CD4-positive, alpha-beta T cell treated with Interleukin-1 beta for 1 hour (primary cell): ENCODE measurements around the gene KPNA2.
"Not testable (repeated sequence)": the region's sequence is repeated elsewhere in the genome, so short reads cannot be mapped to it uniquely, and the experiment has no call there.

Experiments
- DNase-seq, 2 donors: peaks; one replicate each; pipeline ENCODE4 v3.0.0-alpha.2; 2020 to 2022

Gene KPNA2

DNA sequence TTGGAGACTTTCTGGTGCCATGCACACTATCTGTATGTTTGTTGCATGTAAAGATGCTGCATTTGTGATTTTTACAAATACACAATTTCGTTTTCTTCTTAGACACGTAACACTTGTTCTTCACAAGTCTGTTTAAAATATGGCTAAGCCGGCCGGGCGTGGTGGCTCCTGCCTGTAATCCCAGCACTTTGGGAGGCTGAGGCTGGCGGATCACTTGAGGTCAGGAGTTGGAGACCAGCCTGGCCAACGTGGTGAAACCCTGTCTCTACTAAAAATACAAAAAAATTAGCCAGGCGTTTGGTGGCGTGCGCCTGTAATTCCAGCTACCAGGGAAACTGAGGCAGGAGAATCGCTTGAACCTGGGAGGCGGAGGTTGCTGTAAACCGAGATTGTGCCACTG lies 14.7 kb upstream of the KPNA2 start:
- DNase-seq: not testable (repeated sequence)

DNA sequence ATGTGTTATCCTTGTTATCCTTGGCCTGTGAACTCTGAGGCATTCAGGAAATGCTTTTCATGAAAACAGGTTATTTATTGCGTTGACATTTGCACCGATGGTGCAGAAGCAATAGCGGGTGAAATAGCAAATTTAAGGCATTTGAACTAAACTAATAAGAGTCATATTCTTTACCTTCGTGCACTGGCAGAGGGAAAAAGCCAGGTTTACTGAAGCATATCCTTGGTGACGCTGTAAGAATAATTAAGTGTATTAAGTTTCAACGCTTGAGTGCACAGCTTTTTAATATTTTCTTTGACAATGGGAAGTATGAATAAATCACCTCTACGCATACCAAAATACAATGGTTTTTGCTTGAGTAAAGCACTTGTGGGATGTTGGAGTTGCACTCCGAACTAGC lies 13.6 kb upstream of the KPNA2 start:
- DNase-seq: no peak

DNA sequence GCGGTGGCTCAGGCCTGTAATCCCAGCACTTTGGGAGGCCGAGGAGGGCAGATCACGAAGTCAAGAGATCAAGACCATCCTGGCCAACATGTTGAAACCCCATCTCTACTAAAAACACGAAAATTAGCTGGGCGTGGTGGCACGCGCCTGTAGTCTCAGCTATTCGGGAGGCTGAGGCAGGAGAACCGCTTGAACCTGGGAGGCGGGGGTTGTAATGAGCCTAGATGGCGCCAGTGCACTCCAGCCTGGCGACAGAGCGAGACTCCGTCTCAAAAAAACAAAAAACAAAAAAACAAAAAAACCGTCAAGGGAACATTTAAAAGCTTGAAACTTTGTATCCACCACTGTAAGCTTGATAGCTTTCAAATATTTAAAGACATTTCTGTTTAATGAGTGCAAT lies 13.0 kb upstream of the KPNA2 start:
- DNase-seq: not testable (repeated sequence)

DNA sequence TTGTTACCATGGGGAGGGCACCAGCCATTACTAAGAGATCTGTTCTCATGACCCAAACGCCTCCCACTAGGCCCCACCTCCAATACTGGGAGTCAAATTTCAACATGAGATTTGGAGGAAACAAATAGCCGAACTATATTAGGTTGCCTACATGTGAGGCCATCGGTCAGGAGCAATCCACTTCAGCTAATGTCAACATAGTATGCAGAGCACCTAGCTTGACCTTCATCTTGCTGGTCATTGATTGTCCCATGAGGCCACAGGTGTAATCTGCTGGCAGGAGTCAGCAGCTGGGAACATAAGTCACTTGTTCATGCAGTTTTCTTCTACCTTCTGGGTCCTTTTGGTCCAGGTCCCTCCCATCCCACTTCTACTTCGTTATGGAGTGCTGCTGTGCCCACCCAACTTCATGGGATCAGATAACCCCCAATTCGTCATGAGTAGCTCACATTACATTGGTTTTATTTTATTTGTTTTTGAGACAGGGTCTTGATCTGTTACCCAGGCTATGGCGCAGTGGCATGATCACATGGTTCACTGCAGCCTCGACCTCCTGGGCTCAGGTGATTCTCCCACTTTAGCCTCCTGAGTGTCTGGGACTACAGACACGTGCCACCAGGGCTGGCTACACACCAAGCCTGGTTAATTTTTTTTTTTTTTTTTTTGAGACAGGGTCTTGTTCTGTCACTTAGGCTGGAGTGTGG lies 5.9 kb upstream of the KPNA2 start:
- no peak for DNase-seq

DNA sequence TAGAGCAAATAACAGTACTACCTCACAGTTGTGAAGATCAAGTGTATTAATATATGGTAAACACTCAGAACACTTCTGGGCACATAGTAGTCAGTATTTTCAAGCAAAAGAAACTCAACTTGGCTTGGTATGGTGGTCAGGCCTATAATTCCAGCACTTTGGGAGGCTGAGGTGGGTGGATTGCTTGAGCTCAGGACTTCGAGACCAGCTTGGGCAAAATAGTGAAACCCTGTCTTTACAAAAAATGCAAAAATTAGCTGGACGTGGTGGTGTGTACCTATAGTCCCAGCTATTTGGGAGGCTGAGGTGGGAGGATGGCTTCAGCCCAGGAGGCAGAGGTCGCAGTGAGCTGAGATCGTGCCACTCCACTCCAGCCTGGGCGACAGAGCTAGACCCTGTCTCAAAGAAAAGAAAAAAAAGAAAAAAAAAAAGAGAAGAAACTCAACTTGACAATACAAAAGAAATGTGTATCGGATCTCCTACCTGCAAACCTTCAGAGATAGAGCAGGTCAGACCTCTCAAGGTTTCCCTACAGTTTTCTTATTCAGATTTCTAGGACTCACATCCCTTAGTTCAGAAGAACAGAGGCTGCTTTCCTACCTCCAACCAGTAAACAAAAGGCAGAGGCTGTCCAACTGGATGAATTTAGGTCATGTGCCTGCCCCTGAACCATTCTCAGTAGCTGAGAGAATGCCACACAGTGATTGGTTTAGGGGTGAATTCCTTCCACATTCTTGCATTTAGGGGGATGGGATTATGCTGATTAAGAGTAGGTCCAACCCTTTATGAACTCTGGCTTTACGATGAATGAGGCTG lies 1.7 kb upstream of the KPNA2 start:
- DNase-seq: no peak

DNA sequence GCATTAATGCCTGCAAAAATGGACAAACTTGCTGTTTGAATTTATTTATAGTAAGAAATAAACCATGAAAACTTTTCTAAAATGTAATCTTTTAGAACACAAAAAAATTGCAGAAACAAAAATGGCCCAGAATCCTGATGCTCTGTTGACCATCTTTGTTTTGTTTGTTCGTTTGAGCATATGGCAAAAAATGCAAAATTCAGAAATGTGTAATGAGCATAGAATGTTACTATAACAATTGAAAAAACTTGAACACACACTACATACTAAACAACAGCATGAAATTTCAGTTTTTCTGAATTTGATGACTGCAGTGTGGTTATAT lies 1.1 kb upstream of the KPNA2 start:
- no peak for DNase-seq

DNA sequence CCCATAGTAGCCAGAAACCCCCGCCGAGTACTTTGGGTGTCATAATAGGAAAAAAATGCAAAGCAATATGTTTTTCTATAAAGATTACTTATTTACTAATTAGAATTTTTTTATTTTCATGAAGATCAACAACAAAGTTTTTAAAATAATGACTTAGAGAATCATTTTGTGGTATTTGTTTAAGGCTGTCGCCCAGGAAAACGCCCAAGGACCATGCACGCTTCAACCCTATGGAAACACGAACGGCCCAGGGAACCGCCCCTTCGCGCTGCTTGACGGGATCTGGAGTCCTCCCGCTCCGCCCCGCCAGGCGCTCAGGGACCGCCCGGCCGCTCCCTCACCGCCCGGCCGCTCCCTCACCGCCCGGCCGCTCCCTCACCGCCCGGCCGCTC lies 408 bp upstream of the KPNA2 start:
- DNase-seq: no peak

DNA sequence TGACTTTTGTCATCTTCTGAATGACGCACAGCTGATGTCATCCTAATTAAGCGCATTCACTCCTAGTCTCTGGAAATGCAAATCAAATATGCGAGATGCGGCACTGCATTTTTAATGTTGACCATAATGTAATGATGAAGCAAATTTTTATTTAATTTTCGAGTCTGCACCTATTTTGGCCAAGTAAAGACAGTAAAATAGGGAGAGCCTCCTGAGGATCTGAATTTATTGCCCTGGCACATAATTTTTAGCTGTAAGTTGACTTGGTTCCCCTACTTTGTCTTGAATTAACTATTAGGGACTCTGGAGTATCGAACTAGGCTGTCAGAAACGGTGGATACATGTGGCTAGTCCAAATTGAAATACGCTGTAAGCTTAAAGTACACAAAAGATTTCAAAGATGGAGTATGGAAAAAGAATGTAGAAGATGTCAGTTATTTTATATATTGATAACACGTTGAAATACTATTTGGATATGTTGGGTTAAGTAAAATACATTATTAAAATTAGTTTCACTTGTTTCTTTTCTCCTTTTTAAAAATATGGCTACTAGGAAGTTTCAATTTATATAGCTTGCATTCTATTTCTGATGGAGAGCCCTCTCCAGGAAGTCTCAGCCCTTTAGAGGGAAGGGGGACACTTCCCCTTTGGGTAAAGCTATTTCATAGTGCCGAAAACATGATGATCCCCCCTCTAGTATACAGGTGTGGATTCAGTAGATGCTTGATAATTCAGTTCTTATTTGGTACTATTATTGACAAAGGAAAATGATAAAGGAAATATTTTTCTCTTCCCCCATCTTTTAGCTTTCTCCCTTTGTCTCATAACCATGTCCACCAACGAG lies 991 bp downstream of the KPNA2 start:
- DNase-seq: no peak

DNA sequence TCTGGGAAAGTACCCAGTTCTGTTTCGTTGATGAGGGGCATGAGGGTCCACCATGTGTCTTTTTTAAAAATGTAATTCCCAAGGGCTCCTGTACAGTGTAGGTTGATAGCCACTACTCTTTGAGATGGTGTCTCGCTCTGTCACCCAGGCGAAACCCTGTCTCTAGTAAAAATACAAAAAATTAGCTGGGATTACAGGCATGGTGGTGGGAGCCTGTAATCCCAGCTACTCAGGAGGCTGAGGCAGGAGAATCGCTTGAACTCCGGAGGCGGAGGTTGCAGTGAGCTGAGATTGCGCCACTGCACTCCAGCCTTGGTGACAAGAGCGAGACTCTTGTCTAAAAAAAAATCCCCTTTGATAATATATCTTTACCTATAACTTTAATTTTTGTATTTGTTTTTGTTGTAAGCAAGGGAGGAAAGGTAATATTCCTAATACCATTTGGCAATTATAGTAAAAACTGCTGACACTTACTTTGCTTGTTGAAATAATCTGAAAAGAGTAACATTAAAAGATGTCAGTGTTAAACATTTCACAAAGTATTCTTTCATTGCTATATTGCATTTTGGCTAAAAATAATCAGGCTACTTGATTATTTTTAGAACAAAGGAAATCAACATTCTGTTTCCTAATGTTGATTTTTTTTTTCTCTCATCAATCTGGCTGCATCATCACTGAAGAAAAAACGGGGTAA lies 11.8 kb downstream of the KPNA2 start:
- no peak for DNase-seq

DNA sequence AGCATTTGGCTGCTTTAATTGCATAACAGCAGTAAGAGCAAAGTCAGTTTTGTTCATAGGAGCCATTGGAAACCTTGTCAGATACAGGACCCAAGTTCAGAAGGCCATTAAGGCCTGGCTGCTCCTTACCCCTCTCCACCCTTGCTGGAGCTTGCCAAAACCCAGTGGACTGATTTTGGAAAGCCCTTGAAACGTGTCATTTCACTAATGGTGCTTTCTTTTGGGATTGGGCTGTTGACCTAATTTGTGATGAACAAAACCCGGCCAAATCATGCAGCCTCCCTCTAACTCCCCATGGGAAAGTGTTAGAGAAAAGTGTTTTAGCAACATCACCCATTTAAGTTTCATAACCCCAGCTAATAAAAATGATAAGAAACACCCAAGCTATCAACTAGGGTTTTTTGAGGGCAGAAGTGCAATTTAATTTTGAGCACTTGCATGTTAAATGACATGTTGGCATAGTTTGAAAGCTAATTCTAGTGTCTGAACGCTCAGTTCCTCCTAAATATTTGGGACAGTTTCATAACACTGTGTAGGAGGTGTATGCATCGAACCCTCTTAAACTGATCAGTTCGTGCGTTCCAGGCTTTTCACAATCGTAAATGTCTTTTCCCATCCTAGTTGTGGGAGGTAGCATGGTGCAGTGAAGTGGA lies 12.5 kb downstream of the KPNA2 start:
- DNase-seq: not testable (repeated sequence)

DNA sequence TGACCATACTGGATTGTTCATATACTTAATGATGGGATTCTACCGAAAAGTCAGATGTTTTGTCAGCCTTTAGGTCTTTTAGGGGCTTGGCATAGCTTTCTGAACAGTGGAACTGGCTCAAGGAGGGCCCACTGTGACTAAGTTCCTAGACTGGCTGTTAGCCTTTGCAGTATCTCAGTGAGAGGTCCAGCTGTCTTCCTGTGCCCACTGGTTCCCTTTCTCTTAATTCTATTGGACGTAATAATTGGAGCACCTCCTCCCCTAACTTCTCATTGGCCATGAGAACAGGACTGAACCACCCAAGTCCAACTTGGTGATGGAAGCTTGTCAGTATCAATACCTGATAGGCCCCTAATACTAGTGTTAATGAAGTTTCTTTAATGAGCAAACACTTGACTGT lies 13.5 kb downstream of the KPNA2 start:
- no peak for DNase-seq

DNA sequence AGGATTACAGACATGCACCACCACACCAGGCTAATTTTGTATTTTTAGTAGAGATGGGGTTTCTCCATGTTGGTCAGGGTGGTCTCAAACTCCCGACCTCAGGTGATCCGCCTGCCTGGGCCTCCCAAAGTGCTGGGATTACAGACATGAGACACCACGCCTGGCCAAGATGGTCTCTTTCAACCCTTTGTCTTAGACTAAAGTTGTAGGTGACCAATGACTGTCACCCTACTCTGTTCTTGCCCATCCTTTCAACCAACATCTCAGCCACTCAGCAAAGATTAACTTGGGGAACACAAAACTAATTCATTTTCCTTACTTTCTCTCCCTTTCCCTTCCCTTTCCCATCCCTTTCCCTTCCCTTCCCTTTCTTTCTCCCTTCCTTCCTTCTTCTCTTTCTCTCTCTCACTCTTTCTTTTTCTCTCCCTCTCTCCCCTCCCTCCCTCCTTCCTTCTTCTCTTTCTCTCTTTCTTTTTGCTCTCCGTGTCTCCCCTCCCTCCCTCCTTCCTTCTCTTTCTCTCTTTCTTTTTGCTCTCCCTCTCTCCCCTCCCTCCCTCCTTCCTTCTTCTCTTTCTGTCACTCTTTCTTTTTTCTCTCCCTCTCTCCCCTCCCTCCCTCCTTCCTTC lies 14.4 kb downstream of the KPNA2 start:
- not testable (repeated sequence) for DNase-seq

DNA sequence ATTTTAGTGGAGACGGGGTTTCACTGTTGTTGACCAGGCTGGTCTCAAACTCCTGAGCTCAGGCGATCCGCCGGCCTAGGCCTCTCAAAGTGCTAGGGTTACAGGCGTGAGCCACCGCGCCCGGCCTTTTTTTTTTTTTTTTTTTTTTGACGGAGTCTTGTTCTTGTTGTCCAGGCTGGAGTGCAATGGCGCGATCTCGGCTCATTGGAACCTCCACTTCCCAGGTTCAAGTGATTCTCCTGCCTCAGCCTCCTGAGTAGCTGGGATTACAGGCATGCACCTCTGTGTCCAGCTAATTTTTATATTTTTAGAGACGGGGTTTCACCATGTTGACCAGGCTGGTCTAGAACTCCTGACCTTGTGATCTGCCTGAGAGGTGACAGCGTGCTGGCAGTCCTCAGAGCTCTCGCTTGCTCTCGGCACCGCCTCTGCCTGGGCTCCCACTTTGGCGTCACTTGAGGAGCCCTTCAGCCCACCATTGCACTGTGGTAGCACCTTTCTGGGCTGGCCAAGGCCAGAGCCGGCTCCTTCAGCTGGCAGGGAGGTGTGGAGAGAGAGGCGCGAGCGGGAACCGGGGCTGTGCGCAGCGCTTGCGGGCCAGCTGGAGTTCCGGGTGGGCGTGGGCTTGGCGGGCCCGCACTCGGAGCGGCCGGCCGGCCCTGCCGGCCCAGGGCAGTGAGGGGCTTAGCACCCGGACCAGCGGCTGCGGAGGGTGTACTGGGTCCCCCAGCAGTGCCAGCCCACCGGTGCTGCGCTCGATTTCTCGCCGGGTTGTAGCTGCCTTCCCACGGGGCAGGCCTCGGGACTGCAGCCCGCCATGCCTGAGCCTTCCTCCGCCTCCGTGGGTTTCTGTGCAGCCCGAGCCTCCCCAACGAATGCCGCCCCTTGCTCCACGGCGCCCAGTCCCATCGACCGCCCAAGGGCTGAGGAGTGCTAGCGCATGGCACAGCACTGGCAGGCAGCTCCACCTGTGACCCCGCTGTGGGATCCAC lies 16.1 kb downstream of the KPNA2 start:
- DNase-seq: not testable (repeated sequence)

DNA sequence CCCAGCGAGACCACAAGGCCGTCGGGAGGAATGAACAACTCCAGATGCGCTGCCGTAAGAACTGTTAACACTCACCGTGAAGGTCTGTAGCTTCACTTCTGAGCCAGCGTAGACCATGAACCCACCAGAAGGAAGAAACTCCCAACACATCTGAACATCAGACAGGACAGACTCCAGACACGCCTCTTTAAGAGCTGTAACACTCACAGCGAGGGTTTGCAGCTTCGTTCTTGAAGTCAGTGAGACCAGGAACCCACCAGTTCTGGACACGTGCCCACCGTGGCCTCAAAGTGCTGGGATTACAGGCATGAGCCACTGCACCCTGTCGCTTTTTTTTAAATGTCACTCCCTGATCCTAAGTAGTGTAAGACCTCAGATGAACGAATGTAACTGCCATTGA lies 17.3 kb downstream of the KPNA2 start:
- DNase-seq: no peak

DNA sequence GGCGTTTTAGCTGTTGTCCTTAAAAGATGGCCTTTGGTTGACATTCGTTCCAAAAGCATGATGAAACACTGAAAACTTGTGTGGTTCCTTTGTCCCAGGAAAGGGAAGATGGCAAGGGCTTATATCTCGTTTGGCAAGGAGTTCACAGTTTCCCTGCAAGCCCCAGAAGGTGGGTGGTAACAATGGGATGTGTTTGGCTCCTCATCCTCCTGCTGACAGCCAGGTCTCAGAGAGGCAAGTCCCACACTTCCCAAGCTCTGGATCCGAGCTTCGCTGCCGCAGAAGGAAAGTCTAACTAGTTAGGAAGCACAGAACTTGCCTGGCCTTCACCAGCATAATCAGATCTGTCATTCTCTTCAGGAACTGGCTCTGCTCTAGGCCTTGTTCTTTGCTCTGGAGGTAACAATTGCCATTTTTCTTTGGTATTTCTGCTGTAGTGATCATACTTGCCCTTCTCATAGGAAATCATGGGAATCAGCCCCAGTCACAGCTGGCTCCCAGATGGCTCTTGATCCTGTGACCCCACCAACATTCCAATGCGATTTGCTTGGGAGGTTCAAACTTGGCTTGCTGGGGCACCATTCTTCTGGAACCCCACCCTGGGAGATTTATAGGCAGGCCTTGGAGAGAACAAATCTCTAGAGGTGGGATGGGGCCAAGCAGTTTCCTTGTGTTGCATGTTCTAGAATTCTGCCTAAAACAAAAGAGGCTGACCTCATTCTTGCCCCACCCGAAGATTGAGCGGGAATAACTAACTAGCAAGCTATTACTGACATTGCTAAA lies 17.9 kb downstream of the KPNA2 start:
- DNase-seq: no peak

DNA sequence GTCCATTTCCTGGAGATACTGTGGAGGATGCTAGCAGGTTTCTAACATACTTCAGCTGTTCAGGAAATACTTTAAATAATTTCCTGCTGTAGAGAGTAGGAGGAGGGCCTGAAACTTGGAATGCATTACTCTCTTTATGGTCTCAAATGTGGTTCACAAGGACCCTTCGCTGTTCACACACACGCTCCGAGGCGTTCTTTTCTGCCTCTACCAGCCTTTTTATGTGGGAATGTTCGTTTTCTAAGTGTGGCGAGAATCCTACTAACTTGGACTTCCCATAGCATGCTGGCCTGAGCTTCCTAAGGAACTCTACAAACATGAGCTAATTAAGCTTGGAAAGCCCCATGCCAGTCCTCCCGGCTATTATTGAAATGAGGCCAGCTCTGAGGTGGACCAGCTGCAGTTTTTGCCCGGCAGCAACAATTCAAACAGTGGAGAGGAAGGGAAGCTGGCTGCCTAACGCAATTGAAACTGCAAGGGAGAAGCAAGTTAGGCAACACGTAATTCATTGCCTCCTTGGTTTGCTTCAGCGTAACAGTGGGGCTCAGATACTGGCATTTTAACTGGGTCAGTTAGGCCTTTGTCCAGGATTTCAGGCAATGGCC lies 18.9 kb downstream of the KPNA2 start:
- no peak for DNase-seq

DNA sequence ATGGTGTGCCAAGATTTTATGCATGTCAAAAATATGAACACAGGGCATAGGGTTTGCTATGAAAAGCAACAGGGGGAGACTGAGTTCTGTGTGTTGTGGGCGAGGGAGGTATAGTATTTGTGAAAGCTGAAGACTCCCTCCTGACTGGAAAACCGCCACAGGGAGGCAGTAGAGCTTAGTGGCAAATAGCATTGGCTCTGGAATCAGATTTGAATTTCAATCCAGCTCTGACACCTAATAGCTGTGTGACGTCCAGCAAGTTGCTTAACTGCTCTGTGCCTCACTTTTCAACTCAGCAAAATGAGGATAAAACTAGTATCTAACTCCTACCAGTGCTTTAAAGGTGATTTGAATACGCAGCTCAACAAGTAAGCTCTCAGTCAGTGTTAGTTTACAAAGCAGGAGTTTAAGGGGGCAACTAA lies 22.0 kb downstream of the KPNA2 start:
- DNase-seq: peak; percentile 50 to 62

DNA sequence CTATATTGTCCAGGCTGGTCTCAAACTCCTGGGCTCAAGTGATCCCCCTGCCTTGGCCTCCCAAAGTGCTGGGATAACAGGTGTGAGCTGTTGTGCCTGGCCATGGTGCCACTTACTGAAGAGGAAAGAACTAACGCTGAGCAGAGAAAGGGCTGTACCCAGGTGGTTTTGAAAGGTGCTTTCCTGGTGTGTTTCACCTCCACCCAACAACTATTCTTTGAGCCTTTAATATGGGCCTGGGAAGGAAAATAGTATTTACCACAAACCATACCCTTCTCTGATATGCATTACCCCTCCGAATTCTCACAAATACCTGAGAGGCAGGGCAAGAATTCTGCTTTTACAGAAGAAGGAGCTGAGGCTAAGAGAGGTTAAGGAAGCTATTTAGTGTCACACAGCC lies 24.8 kb downstream of the KPNA2 start:
- DNase-seq: no peak

DNA sequence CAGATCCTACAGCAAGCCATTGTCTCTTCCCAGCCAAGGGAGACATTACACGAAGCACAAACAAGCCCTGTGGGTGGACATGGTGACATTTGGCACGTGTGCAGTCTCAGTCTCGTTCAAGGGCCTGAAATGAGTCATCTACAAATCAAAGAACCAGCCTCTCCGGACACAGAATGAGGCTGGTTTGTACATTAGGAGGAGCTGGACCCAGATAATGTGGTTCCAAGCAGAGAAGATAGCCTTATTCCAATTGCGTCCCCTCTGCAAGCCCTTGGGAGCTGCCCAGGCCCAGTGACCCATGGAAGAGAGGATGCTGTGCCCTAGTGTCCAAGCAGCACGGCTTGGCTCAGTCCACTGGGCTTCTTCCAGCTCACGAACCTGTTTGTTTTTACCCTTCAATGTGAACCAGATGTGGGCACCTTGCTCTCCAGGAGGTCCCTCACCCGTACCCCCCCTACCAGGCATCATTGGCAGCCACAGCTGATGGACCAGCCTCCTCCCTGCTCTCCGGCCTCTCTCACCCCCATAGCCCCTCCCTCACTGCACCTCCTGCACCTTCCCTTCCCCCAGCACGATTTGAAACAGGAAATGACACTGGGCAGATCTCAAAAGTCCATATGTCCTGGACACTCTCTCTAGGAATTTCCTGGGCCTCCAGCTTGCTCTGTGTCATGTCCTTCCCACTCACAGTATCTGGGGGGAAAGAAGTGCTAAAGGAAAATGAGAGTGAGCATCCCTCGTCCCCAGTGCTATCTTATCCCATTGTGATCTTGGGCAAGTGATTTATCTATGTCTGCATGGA lies 26.2 kb downstream of the KPNA2 start:
- no peak for DNase-seq
